Cardiac muscle cell (in vitro differentiated cells and primary cell): ENCODE measurements around the gene HOXC10. TPM values are rescaled to one million over a fixed set of nuclear protein-coding genes. Genes with fewer than 3 reads are reported as not detected.

ENCODE experiments used
- DNase-seq, 2 donors: peaks; one replicate each; pipeline versions ENCODE4 v3.0.0 to v3.0.0-alpha.2; 2010 to 2017; ENCODE audit warnings: low read depth in 1 of 2, low spot score in 1 of 2
- H3K27ac ChIP-seq: fragments of 200-600 bp; sonication (generic); 2 replicates; pipeline ENCODE4 v1.5.1; 2016
- H3K27me3 ChIP-seq: fragments of 200-600 bp; sonication (generic); 2 replicates; pipeline ENCODE4 v1.6.0; 2016; ENCODE audit warnings: control low read depth
- H3K36me3 ChIP-seq: fragments of 200-600 bp; sonication (generic); 2 replicates; pipeline ENCODE4 v1.5.1; 2016; ENCODE audit warnings: control low read depth
- H3K4me1 ChIP-seq: fragments of 200-600 bp; sonication (generic); 2 replicates; pipeline ENCODE4 v1.8.1; 2017; ENCODE audit warnings: low read depth, mild to moderate bottlenecking, mixed run types
- H3K4me3 ChIP-seq: fragments of 200-600 bp; sonication (generic); 2 replicates; pipeline ENCODE4 v1.5.1; 2016; ENCODE audit warnings: mild to moderate bottlenecking
- H3K9me3 ChIP-seq: fragments of 200-600 bp; sonication (generic); 2 replicates; pipeline ENCODE4 v1.5.1; 2017; ENCODE audit warnings: low read depth, mild to moderate bottlenecking, control low read depth
- polyA plus RNA-seq: library from polyadenylated mRNA; unstranded; fragments of >200 nt; fragmentation: Nextera tagmentation; extraction: Ambion mirVana; gene quantifications from 2 replicates; pipeline ENCODE4 v1.2.1, GENCODE V29; 2016
- total RNA-seq: library from RNA; depleted of rRNA; stranded (reverse); fragments of >200 nt; gene quantifications from 2 replicates; pipeline ENCODE4 v1.2.3, GENCODE V29; 2016
- TF ChIP-seq, protein P1 (sequence below): IDR thresholded peaks from 2 replicates; pipeline ENCODE4 v1.5.1; 2012; ENCODE audit warnings: low read depth, mild to moderate bottlenecking, low read length

Gene HOXC10
- total and polyA plus RNA-seq, 2 experiments from 2014 or later, result not detected

DNA sequence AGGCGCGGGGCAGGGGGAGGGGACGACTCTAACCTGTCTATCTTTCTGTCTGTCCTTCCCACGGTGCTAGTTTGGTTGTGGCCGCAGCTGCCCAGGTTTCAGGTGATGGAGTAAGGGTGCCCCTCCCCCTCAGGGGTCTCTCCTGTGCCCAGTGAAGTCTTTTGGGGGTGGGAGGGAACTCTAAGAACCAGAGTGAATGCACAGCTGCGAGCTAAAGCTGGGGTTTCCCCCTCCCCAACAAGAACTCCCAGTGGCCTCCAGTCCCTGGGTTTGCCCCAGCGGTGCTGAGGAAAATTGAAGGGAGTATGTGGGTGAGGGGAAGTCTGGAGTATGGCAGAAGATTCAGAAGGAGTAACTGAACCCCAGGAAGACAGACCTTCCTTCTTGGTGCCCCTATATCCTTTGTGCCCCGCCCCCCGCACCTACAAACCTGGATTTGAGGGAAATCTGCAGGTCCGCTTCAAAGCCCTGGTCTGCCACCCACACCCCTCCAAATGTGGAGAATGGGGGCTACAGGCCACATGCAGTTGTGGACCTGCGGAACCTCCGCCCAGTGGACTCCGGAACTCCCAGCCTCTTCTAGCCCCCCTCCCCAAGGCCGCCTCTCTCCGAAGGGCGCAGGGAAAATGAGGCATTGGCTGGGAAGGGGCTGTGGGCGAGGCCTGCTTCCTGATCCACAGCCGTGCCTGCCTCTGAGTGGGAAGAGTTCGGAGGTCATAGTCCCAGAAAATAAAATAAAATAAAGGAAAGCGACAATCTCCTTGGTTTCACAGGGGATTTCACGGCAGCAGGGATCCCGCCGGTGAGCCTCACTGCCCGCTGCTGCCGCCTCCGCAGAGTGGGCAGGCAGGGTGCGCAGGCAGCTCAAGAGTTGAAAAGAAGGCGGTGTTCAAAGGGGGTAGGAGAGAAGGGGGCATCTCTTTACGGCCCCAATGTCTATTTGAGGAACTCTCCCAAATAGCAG lies 11.6 kb downstream of the HOXC10 start:
- Histone ChIP-seq H3K27ac (no peak overlapping the region), H3K27me3 (peaks cover 100% of the 10 kb centered on the region), H3K4me1 (no peaks in the 10 kb centered on the region), H3K4me3 (no peak overlapping the region), H3K9me3 (no peaks in the 10 kb centered on the region), H3K36me3 (no peaks in the 10 kb centered on the region)
- DNase-seq, result no peak
- TF ChIP-seq, protein P1, sequence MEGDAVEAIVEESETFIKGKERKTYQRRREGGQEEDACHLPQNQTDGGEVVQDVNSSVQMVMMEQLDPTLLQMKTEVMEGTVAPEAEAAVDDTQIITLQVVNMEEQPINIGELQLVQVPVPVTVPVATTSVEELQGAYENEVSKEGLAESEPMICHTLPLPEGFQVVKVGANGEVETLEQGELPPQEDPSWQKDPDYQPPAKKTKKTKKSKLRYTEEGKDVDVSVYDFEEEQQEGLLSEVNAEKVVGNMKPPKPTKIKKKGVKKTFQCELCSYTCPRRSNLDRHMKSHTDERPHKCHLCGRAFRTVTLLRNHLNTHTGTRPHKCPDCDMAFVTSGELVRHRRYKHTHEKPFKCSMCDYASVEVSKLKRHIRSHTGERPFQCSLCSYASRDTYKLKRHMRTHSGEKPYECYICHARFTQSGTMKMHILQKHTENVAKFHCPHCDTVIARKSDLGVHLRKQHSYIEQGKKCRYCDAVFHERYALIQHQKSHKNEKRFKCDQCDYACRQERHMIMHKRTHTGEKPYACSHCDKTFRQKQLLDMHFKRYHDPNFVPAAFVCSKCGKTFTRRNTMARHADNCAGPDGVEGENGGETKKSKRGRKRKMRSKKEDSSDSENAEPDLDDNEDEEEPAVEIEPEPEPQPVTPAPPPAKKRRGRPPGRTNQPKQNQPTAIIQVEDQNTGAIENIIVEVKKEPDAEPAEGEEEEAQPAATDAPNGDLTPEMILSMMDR, result no peak

DNA sequence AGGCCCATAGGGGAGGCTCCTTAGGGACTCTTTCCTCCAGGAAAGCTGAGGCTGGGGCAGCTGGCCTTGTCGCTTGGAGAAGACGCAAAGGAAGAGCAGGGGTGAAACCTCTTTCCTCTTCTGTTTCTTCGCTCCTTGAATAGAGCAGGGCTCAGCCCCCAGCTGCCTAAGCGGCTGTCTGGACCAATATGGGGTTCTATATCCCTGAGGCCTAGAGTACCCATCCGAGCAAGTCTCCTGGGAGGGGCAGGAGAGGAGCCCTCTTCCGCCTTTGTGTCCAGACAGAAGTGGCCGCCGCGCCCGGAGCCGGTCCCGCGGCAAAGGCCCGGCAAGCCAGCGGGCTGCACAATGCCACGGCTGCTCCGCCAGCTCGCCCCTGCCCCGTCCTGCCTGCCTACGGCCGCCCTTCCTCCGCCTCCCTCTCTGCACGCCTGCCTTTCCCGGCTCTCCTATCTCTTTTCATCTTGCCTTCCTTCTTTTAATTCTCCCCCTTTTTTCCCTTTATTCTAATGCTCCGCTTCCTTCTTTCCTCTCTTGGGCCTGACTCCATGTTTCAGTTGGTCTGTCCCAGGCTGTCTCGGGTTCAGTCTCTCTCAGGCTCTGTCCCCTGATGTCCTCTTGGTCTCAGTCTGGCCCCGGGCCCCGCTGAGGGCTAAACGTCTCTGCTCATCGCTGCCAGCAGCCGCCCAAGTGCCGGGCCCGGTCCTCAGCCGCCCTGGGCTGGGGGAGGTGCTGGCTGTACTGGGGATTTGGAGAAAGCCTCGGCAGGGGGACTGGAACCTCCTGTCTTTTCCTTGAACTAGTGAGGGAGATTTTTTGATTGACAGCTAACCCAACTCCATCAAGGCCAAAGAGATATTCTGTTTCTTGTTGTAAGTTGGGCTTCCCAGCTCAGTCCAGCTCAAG lies 12.5 kb downstream of the HOXC10 start:
- Histone ChIP-seq H3K4me3 (no peak overlapping the region), H3K27me3 (peaks cover 100% of the 10 kb centered on the region), H3K36me3 (no peaks in the 10 kb centered on the region), H3K4me1 (no peaks in the 10 kb centered on the region), H3K27ac (no peak overlapping the region), H3K9me3 (no peaks in the 10 kb centered on the region)
- DNase-seq, result no peak
- TF ChIP-seq, protein P1, result no peak

DNA sequence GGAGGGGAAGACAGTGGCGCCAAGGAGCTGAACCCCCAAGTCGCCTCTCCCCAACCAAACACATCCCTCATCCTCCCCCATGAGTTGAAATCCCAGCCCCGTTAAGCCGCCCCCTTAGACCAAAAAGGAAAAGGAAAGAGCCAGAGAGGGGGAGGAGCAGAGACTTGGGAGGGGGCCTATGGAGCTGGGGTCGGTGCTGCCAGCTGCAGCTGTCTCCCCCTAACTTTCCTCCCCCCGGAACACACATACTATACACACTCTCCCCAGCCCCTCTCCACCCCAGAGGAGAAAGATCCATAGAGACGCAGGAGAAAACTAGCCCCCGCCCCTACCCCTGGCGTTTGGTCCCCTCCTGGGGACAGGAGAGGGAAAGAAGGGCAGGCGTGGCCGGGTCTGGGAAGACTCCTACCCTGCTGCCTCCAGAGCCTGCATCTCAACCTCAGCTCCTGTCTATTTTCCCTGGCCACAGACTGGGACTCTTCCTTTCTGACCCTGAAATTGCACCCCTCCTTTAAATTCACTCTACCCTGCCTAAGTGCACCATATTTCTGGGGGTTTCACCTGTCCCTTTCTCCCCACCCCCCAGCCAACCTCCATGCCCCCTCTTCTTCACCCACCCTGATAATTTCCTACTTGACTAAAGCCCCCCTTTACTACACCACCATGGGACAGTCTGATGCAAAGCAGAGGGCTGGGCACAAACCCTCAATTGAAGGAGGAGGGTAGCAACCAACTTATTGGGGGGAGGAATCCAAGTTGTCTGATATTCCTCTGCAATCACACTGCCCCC lies 13.4 kb downstream of the HOXC10 start:
- TF ChIP-seq, protein P1, result no peak
- no peak for DNase-seq
- H3K4me3 ChIP-seq, result no peak overlapping the region

DNA sequence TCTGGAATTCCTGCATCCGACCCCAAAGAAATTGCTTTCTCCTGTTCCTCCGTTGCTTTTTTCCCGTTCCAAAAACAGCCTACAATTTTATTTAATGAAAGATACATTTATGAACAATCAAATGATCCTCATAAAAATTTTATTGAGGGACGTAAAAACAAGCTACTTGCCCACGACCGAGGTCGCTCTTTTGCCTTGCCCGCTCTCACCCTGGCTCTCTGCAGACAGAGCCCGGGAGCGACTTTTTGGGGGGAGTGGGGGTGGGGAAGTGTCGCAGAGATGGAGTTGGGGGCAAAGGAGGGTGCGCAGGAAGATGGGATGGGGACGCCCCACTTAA lies 13.9 kb downstream of the HOXC10 start:
- no peaks in the 10 kb centered on the region for H3K4me1 ChIP-seq
- no peak overlapping the region for H3K27ac ChIP-seq

More for the DNA sequence above, 13.4 kb downstream of the HOXC10 start:
- H3K9me3 ChIP-seq, result no peaks in the 10 kb centered on the region
- H3K4me1 ChIP-seq, result no peaks in the 10 kb centered on the region
- H3K36me3 ChIP-seq, result no peaks in the 10 kb centered on the region
- no peak overlapping the region for H3K27ac ChIP-seq
- H3K27me3 ChIP-seq, result peaks cover 100% of the 10 kb centered on the region

More for the DNA sequence above, 13.9 kb downstream of the HOXC10 start:
- Histone ChIP-seq H3K9me3 (no peaks in the 10 kb centered on the region), H3K36me3 (no peaks in the 10 kb centered on the region), H3K4me3 (no peak overlapping the region), H3K27me3 (peaks cover 100% of the 10 kb centered on the region)
- no peak for DNase-seq
- TF ChIP-seq, protein P1, result no peak
